Left colon (tissue), 2 donors: ENCODE data around the gene KHDRBS2. TPM values are rescaled to one million over a fixed set of nuclear protein-coding genes. Genes with fewer than 3 reads are reported as not detected.

Experiments
- ATAC-seq: fragments of 200-7000 bp; cut with Tn5 transposase; one replicate; pipeline ENCODE4 v1.9.1; 2020; ENCODE audit warnings: mild to moderate bottlenecking, moderate library complexity
- DNase-seq, 2 donors: peaks; one replicate each; pipeline ENCODE4 v3.0.0-alpha.2; 2020
- intact Hi-C, 2 donors: fragments of 100-400 bp; cut with DNase I in 1 of 2; cut with micrococcal nuclease in 1 of 2; formaldehyde crosslinking; loops; one replicate each; pipeline versions ENCODE4 v1.11.2 to v1.14.0; 2022; cut with DNase I, micrococcal nuclease
- total RNA-seq, 2 donors: library from RNA; stranded (reverse); fragmentation: NEBNext Ultra II Directional; extraction: Animal tissue kit (Norgen Biotek cat#: 25700); gene quantifications; one replicate each; pipeline ENCODE4 v1.2.1, GENCODE V29; 2021
- donor health status: DM: no; HTN: no; CAD: no.
- donor health status: DM: yes; HTN: yes; CAD: no.

KHDRBS2 gene
- total RNA-seq, 2 donors from 2014 or later = 0.46 to 1.4 TPM

GRCh38 chr6:62057300-62057699 lies 228.7 kb downstream of the KHDRBS2 start:
- no peak for DNase-seq
- intact Hi-C loops = no loop called here
- ATAC-seq = no peak

GRCh38 chr6:62045502-62045901 lies 240.5 kb downstream of the KHDRBS2 start:
- DNase-seq = no peak
- no peak for ATAC-seq
- intact Hi-C loops = no loop called here

GRCh38 chr6:62043084-62043483 lies 242.9 kb downstream of the KHDRBS2 start:
- ATAC-seq (no peak), DNase-seq (no peak)
- intact Hi-C loops = no loop called here

- no peak for ATAC-seq
- no peak for DNase-seq
- intact Hi-C loops = no loop called here
Measured at GRCh38 chr6:62042429-62042828, 243.6 kb downstream of the KHDRBS2 start.

GRCh38 chr6:62039605-62040004 lies 246.4 kb downstream of the KHDRBS2 start:
- intact Hi-C loops = no loop called here
- ATAC-seq (no peak), DNase-seq (no peak)

- intact Hi-C loops = no loop called here
- ATAC-seq (no peak), DNase-seq (no peak)
Measured at GRCh38 chr6:62037445-62037844, 248.6 kb downstream of the KHDRBS2 start.

GRCh38 chr6:62035952-62036351 lies 250.1 kb downstream of the KHDRBS2 start:
- intact Hi-C loops = no loop called here
- DNase-seq = no peak
- ATAC-seq = no peak

GRCh38 chr6:62013719-62014118 lies 272.3 kb downstream of the KHDRBS2 start:
- no peak for ATAC-seq
- no peak for DNase-seq
- intact Hi-C loops = no loop called here

GRCh38 chr6:62009445-62009844 lies 276.6 kb downstream of the KHDRBS2 start:
- intact Hi-C loops = no loop called here
- no peak for DNase-seq
- ATAC-seq = no peak

GRCh38 chr6:61989616-61990015 lies 296.4 kb downstream of the KHDRBS2 start:
- intact Hi-C loops = no loop called here
- ATAC-seq (no peak), DNase-seq (no peak)

- DNase-seq (no peak), ATAC-seq (no peak)
- intact Hi-C loops = no loop called here
Measured at GRCh38 chr6:61980622-61981021, 305.4 kb downstream of the KHDRBS2 start.

- ATAC-seq (no peak), DNase-seq (no peak)
- intact Hi-C loops = no loop called here
Measured at GRCh38 chr6:61977947-61978346, 308.1 kb downstream of the KHDRBS2 start.

GRCh38 chr6:61977099-61977498 lies 308.9 kb downstream of the KHDRBS2 start:
- ATAC-seq (no peak), DNase-seq (no peak)
- intact Hi-C loops = no loop called here

GRCh38 chr6:61959196-61959595 lies 326.8 kb downstream of the KHDRBS2 start:
- DNase-seq (no peak), ATAC-seq (no peak)
- intact Hi-C loops = no loop called here

- no peak for ATAC-seq
- no peak for DNase-seq
- intact Hi-C loops = no loop called here
Measured at GRCh38 chr6:61953851-61954250, 332.2 kb downstream of the KHDRBS2 start.

- DNase-seq = no peak
- intact Hi-C loops = no loop called here
Measured at GRCh38 chr6:61951586-61951985, 334.4 kb downstream of the KHDRBS2 start.

GRCh38 chr6:61950811-61951210 lies 335.2 kb downstream of the KHDRBS2 start:
- intact Hi-C loops = no loop called here
- DNase-seq (no peak), ATAC-seq (no peak)

More at GRCh38 chr6:61951586-61951985, 334.4 kb downstream of the KHDRBS2 start:
- peak; percentile 60 for ATAC-seq

GRCh38 chr6:61949971-61950370 lies 336.1 kb downstream of the KHDRBS2 start:
- intact Hi-C loops = no loop called here
- DNase-seq (no peak), ATAC-seq (no peak)

GRCh38 chr6:61949161-61949560 lies 336.9 kb downstream of the KHDRBS2 start:
- no peak for DNase-seq
- intact Hi-C loops = no loop called here
- ATAC-seq = no peak

GRCh38 chr6:61947311-61947947 lies 338.6 kb downstream of the KHDRBS2 start:
- no peak for DNase-seq
- intact Hi-C loops = no loop called here
- no peak for ATAC-seq

- DNase-seq = no peak
- no peak for ATAC-seq
- intact Hi-C loops = no loop called here
Measured at GRCh38 chr6:61940919-61941318, 345.1 kb downstream of the KHDRBS2 start.
